Spleen (tissue), 11 donors: ENCODE data around the gene AQR. TPM values are rescaled to one million over a fixed set of nuclear protein-coding genes. Genes with fewer than 3 reads are reported as not detected.

ENCODE experiments used
- DNase-seq: peaks from one replicate; pipeline ENCODE4 v3.0.0-alpha.2; 2020
- H3K27ac ChIP-seq, 8 donors: fragments of 200-600 bp; sonication (generic) in 7 of 8; 1 replicate in 4 of 8; 2 replicates in 4 of 8; pipeline versions ENCODE4 v1.5.0 to v1.8.0; 2016 to 2021; ENCODE audit warnings: inconsistent platforms in 4 of 8, mild to moderate bottlenecking in 4 of 8, moderate library complexity in 1 of 8
- H3K27me3 ChIP-seq, 7 donors: fragments of 200-600 bp; sonication (generic) in 6 of 7; replicated peaks in 1 of 7; 1 replicate in 4 of 7; 2 replicates in 3 of 7; pipeline versions ENCODE4 v1.5.0 to v1.8.0; 2016 to 2021; ENCODE audit warnings: inconsistent platforms in 3 of 7, mild to moderate bottlenecking in 1 of 7
- H3K36me3 ChIP-seq, 6 donors: fragments of 200-600 bp; sonication (generic) in 5 of 6; 1 replicate in 4 of 6; 2 replicates in 2 of 6; pipeline versions ENCODE4 v1.5.0 to v1.8.0; 2016 to 2021; ENCODE audit warnings: inconsistent platforms in 2 of 6
- H3K4me1 ChIP-seq, 6 donors: fragments of 200-600 bp; sonication (generic) in 5 of 6; 1 replicate in 3 of 6; 2 replicates in 3 of 6; pipeline versions ENCODE4 v1.5.0 to v1.8.0; 2016 to 2021; ENCODE audit warnings: inconsistent platforms in 3 of 6
- H3K4me3 ChIP-seq, 8 donors: fragments of 200-600 bp; sonication (generic) in 7 of 8; 1 replicate in 4 of 8; 2 replicates in 4 of 8; pipeline versions ENCODE4 v1.5.0 to v1.8.0; 2016 to 2021; ENCODE audit warnings: inconsistent platforms in 4 of 8, mild to moderate bottlenecking in 4 of 8, moderate library complexity in 2 of 8
- H3K9me3 ChIP-seq, 8 donors: fragments of 200-600 bp; sonication (generic) in 7 of 8; 1 replicate in 4 of 8; 2 replicates in 4 of 8; pipeline versions ENCODE4 v1.5.0 to v1.8.0; 2016 to 2021; ENCODE audit warnings: inconsistent platforms in 4 of 8
- CTCF ChIP-seq, 11 experiments: fragments of 200-600 bp in 7 of 11; fragments of 450-650 bp in 4 of 11; sonication (generic) in 4 of 11; IDR thresholded peaks in 8 of 11; conservative IDR thresholded peaks in 3 of 11; 1 replicate in 7 of 11; 2 replicates in 4 of 11; pipeline versions ENCODE4 v1.4.0 to v1.8.0; 2016 to 2021; ENCODE audit warnings: antibody characterized with exemption in 11 of 11, inconsistent platforms in 4 of 11, mild to moderate bottlenecking in 1 of 11
- POLR2A ChIP-seq, 3 donors: fragments of 450-650 bp; IDR thresholded peaks; one replicate each; pipeline ENCODE4 v1.5.1; 2017; ENCODE audit warnings: antibody characterized with exemption in 3 of 3, mild to moderate bottlenecking in 1 of 3
- POLR2AphosphoS5 ChIP-seq, 3 donors: sonication (generic); formaldehyde crosslinking; IDR thresholded peaks; one replicate each; pipeline ENCODE4 v1.5.1; 2017; ENCODE audit warnings: antibody characterized with exemption in 3 of 3
- WGBS, 5 donors: extraction: QIAGEN DNeasy Blood & Tissue Kit in 3 of 5; methylation state at CpG; one replicate each; pipeline versions ENCODE4 v1.1.5 to v1.1.7; 2013 to 2018; 5-methylcytosine and 5-hydroxymethylcytosine counted together
- intact Hi-C: fragments of 100-400 bp; cut with DNase I; formaldehyde crosslinking; loops from one replicate; pipeline ENCODE4 v1.15.0; 2023; ENCODE audit warnings: low total_unique reads
- polyA plus RNA-seq, 3 donors: library from polyadenylated mRNA; stranded (reverse); fragments of 200-250 nt; gene quantifications; one replicate each; pipeline ENCODE4 v1.2.1, GENCODE V29; 2013
- total RNA-seq, 7 donors: library from RNA; depleted of rRNA in 3 of 7; stranded (reverse); fragments of >200 nt in 3 of 7; fragmentation: NEBNext Ultra II Directional in 4 of 7; extraction: Animal tissue kit (Norgen Biotek cat#: 25700) in 4 of 7; gene quantifications; one replicate each; pipeline versions ENCODE4 v1.1.0 to v1.2.1, GENCODE V29; 2016 to 2021
- donor health status: healthy with polysubstance abuse.
- donor health status: DM: no; HTN: no; CAD: no; lungs with moderate emphysema.
- donor health status: DM: no; HTN: no; CAD: no.
- donor health status: Bipolar disorder and iron deficiency.
- donor health status: healthy.
- donor health status: DM: no; HTN: no; CAD: no.
- donor health status: DM: yes; HTN: yes; CAD: no.

AQR gene
- total and polyA plus RNA-seq, 10 donors = 10.0 to 38.2 (median 32.7) TPM

- Histone ChIP-seq H3K4me3 (no peak overlapping the region), H3K27ac (no peak overlapping the region), H3K9me3 (no peaks in the 10 kb centered on the region), H3K36me3 (peaks cover 3 to 68% (median 48%) of the 10 kb centered on the region in 6 donors), H3K27me3 (no peaks in the 10 kb centered on the region), H3K4me1 (peaks cover 0 to 20% (median 8%) of the 10 kb centered on the region in 6 donors)
- no peak for DNase-seq
- intact Hi-C loops = no loop called here
- TF ChIP-seq POLR2A (IDR thresholded peaks at IDR 0.05) = no peak
- no peak for TF ChIP-seq POLR2AphosphoS5 (IDR thresholded peaks at IDR 0.05)
- no peak for TF ChIP-seq CTCF (IDR thresholded peaks at IDR 0.05 in 8 of 11, conservative IDR thresholded peaks at IDR 0.05 in 3 of 11)
These were observed 113.6 kb downstream of the AQR start for GRCh38 chr15:34855893-34856292.

GRCh38 chr15:34855413-34855812, 114.1 kb downstream of the AQR start:
- no peak overlapping the region for H3K27ac ChIP-seq
- peaks cover 0 to 20% (median 8%) of the 10 kb centered on the region in 6 donors for H3K4me1 ChIP-seq

GRCh38 chr15:34854232-34854631, 115.3 kb downstream of the AQR start:
- Histone ChIP-seq H3K4me1 (peaks cover 0 to 20% (median 8%) of the 10 kb centered on the region in 6 donors), H3K27ac (no peak overlapping the region), H3K27me3 (no peaks in the 10 kb centered on the region), H3K9me3 (no peaks in the 10 kb centered on the region), H3K36me3 (peaks cover 0 to 51% (median 35%) of the 10 kb centered on the region in 6 donors), H3K4me3 (no peak overlapping the region)
- no peak for TF ChIP-seq POLR2AphosphoS5 (IDR thresholded peaks at IDR 0.05)
- TF ChIP-seq POLR2A (IDR thresholded peaks at IDR 0.05) = no peak
- TF ChIP-seq CTCF (IDR thresholded peaks at IDR 0.05 in 8 of 11, conservative IDR thresholded peaks at IDR 0.05 in 3 of 11) = no peak
- WGBS, 5 donors = 83 to 95% (median 87%) methylated on average over 2 of the region's 2 CpGs
- no peak for DNase-seq
- intact Hi-C loops = no loop called here

More at GRCh38 chr15:34855413-34855812, 114.1 kb downstream of the AQR start:
- no peaks in the 10 kb centered on the region for H3K27me3 ChIP-seq
- no peaks in the 10 kb centered on the region for H3K9me3 ChIP-seq
- intact Hi-C loops = no loop called here
- 9 to 33% (median 21%) methylated on average over 1 of the region's 1 CpG for WGBS, 5 donors
- no peak for DNase-seq
- H3K36me3 ChIP-seq = peaks cover 0 to 63% (median 43%) of the 10 kb centered on the region in 6 donors
- no peak overlapping the region for H3K4me3 ChIP-seq
- TF ChIP-seq CTCF (IDR thresholded peaks at IDR 0.05 in 8 of 11, conservative IDR thresholded peaks at IDR 0.05 in 3 of 11) (no peak), POLR2A (IDR thresholded peaks at IDR 0.05) (no peak), POLR2AphosphoS5 (IDR thresholded peaks at IDR 0.05) (no peak)

- Histone ChIP-seq H3K4me3 (no peak overlapping the region), H3K27ac (no peak overlapping the region), H3K27me3 (no peaks in the 10 kb centered on the region), H3K4me1 (peaks cover 0 to 20% (median 8%) of the 10 kb centered on the region in 6 donors), H3K36me3 (peaks cover 0 to 40% (median 27%) of the 10 kb centered on the region in 6 donors), H3K9me3 (no peaks in the 10 kb centered on the region)
- WGBS, 5 donors = 74 to 88% (median 82%) methylated on average over 2 of the region's 2 CpGs
- DNase-seq = no peak
- TF ChIP-seq POLR2A (IDR thresholded peaks at IDR 0.05) = no peak
- TF ChIP-seq CTCF (IDR thresholded peaks at IDR 0.05 in 8 of 11, conservative IDR thresholded peaks at IDR 0.05 in 3 of 11) = no peak
- TF ChIP-seq POLR2AphosphoS5 (IDR thresholded peaks at IDR 0.05) = no peak
- intact Hi-C loops = no loop called here
These were observed 116.4 kb downstream of the AQR start for GRCh38 chr15:34853001-34853758.
